ELF-1 (cell line): ENCODE data around the gene GLT6D1.
"Not testable (repeated sequence)": the region's sequence is repeated elsewhere in the genome, so short reads cannot be mapped to it uniquely, and the experiment has no call there.

Experiments
- DNase-seq: peaks from one replicate; pipeline ENCODE4 v3.0.0-alpha.2; 2016; ENCODE audit warnings: low read depth, low spot score

GLT6D1 gene

GRCh38 chr9:135664801-135665794 is 25.8 kb upstream of the GLT6D1 start:
- no peak for DNase-seq

- no peak for DNase-seq
These were observed 24.9 kb upstream of the GLT6D1 start for GRCh38 chr9:135664266-135664665.

- no peak for DNase-seq
These were observed 24.5 kb upstream of the GLT6D1 start for GRCh38 chr9:135663857-135664256.

- DNase-seq = no peak
These were observed 24.1 kb upstream of the GLT6D1 start for GRCh38 chr9:135663451-135663770.

GRCh38 chr9:135662758-135663450 is 23.6 kb upstream of the GLT6D1 start, which contains the start of gene LCN9:
TSS of gene LCN9 (plus strand) at chr9:135663309. CDS start at chr9:135663322, 13 bp downstream.
- peak; percentile 42 for DNase-seq

GRCh38 chr9:135661816-135662560 is 22.6 kb upstream of the GLT6D1 start:
- DNase-seq = peak; percentile 36

GRCh38 chr9:135660407-135660806 is 21.1 kb upstream of the GLT6D1 start:
- no peak for DNase-seq

- DNase-seq = no peak
These were observed 19.9 kb upstream of the GLT6D1 start for GRCh38 chr9:135659252-135659651.

GRCh38 chr9:135657416-135657815 is 18.1 kb upstream of the GLT6D1 start:
- DNase-seq = no peak

GRCh38 chr9:135655317-135655716 is 16.0 kb upstream of the GLT6D1 start:
- DNase-seq = no peak

- no peak for DNase-seq
These were observed 11.1 kb upstream of the GLT6D1 start for GRCh38 chr9:135650408-135650807.

GRCh38 chr9:135649508-135649907 is 10.2 kb upstream of the GLT6D1 start:
- DNase-seq = no peak

- DNase-seq = no peak
These were observed 9.4 kb upstream of the GLT6D1 start for GRCh38 chr9:135648494-135649410.

- DNase-seq = no peak
These were observed 8.5 kb upstream of the GLT6D1 start for GRCh38 chr9:135647884-135648283.

GRCh38 chr9:135644631-135645218 is 5.4 kb upstream of the GLT6D1 start:
- no peak for DNase-seq

GRCh38 chr9:135641745-135642144 is 2.4 kb upstream of the GLT6D1 start:
- no peak for DNase-seq

- DNase-seq = no peak
These were observed 1.7 kb upstream of the GLT6D1 start for GRCh38 chr9:135641047-135641446.

GRCh38 chr9:135636930-135637530 is 2.3 kb downstream of the GLT6D1 start:
- not testable (repeated sequence) for DNase-seq

- DNase-seq = no peak
These were observed 6.5 kb downstream of the GLT6D1 start for GRCh38 chr9:135632841-135633240.

- DNase-seq = no peak
These were observed 15.1 kb downstream of the GLT6D1 start for GRCh38 chr9:135624282-135624681.
